Measurements from ENCODE around the gene ANGPT4.
"Not testable (repeated sequence)": the region's sequence is repeated elsewhere in the genome, so short reads cannot be mapped to it uniquely, and the experiment has no call there.

ANGPT4 gene

DNA sequence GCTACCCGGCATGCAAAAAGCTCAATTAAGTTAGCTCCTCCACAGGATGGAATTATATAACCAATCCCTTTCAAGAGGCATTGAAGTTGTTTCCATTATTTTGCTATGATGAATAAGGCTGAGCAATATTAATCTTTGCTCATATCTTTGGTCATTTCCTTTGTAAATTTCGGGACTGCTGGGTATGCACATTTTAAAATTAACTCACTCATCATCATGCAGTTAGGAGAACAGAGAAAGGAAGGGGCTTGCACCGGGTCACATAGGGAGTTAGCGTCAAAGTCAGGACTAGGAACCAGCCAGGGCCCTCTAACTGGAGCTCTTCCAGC is 83.0 kb downstream of the ANGPT4 start:
- Histone ChIP-seq H3K27ac (ENCODE audit: low read depth, low read length) (no peak overlapping the region), H3K4me3 (ENCODE audit: low read depth, low read length) (peak overlapping the region; percentile 35), H3K9me3 (ENCODE audit: control insufficient read depth, insufficient read depth, low read depth, low read length) (no peaks in the 10 kb centered on the region), H3K36me3 (ENCODE audit: control insufficient read depth, insufficient read depth, low read length) (no peaks in the 10 kb centered on the region), H3K4me1 (ENCODE audit: control insufficient read depth, insufficient read depth, low read length) (peaks cover 9% of the 10 kb centered on the region; the same call in 1 of the 2 replicates), H3K27me3 (ENCODE audit: control insufficient read depth, insufficient read depth, low read length) (peaks cover 10% of the 10 kb centered on the region), H3K9ac (ENCODE audit: low read length) (no peak overlapping the region)

DNA sequence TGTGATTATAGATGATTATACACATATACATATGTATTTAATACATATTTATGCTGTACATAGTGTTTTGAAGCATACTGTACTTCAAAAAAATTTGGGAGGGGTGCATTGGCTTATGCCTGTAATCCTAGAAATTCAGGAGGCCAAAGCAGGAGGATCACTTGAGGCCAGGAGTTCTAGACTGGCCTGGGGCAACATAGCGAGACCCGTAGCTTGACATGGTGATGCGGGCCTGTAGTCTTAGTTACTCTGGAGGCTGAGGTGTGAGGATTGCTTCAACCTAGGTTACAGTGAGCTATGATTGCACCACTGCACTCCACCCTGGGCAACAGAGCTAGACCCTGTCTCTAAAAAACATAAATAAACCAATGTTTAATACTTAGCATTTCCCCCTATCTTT is 84.2 kb downstream of the ANGPT4 start:
- Histone ChIP-seq H3K4me1 (ENCODE audit: control insufficient read depth, insufficient read depth, low read length) (peaks cover 9% of the 10 kb centered on the region; the same call in 1 of the 2 replicates), H3K27ac (ENCODE audit: low read depth, low read length) (no peak overlapping the region), H3K4me3 (ENCODE audit: low read depth, low read length) (no peak overlapping the region), H3K36me3 (ENCODE audit: control insufficient read depth, insufficient read depth, low read length) (no peaks in the 10 kb centered on the region), H3K9ac (ENCODE audit: low read length) (no peak overlapping the region), H3K9me3 (ENCODE audit: control insufficient read depth, insufficient read depth, low read depth, low read length) (no peaks in the 10 kb centered on the region), H3K27me3 (ENCODE audit: control insufficient read depth, insufficient read depth, low read length) (peaks cover 10% of the 10 kb centered on the region)

DNA sequence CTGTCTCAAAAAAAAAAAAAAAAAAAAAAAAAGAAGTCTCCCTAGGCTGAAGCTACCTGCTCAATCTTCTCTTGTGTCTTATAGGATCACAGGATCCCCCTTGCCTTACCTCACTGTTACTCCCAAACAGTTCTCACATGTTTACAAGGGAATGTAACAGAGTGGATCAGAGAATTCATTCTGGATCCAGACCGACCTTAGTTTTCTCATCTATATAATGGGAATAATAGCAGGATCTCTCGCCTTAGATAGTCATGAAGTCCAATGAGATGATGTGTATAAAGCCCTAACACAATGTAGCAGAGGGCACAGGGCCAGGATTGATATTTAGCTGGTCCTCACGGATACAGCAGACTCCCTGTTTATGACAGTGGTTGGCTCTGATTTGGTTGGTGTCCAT is 84.9 kb downstream of the ANGPT4 start:
- peaks cover 10% of the 10 kb centered on the region for H3K27me3 ChIP-seq (ENCODE audit: control insufficient read depth, insufficient read depth, low read length)
- H3K4me3 ChIP-seq (ENCODE audit: low read depth, low read length), result no peak overlapping the region
- H3K9ac ChIP-seq (ENCODE audit: low read length), result no peak overlapping the region
- no peak overlapping the region for H3K27ac ChIP-seq (ENCODE audit: low read depth, low read length)
- H3K36me3 ChIP-seq (ENCODE audit: control insufficient read depth, insufficient read depth, low read length), result no peaks in the 10 kb centered on the region
- no peaks in the 10 kb centered on the region for H3K9me3 ChIP-seq (ENCODE audit: control insufficient read depth, insufficient read depth, low read depth, low read length)
- H3K4me1 ChIP-seq (ENCODE audit: control insufficient read depth, insufficient read depth, low read length), result peaks cover 9% of the 10 kb centered on the region; the same call in 1 of the 2 replicates

DNA sequence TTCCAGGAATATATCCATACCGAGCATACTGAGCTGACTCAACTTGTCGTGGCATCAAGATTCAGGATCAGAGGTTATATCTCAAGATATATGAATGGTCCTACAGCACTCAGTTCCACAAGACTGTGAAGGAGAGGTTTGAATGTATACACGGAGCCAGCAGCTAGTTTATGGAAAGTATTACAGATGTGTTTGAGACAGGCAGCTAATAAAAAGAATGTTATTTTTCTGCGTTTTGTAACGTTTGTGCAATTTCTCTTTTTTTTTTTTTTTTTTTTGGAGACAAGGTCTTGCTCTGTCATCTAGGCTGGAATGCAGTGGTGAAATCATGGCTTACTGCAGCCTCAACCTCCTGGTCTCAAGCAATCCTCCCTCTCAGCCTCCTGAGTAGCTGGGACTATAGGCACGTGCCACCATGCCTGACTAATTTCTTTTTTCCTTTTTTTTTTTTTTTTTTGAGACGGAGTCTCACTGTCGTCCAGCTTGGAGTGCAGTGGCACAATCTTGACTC is 86.1 kb downstream of the ANGPT4 start:
- Histone ChIP-seq H3K4me1 (ENCODE audit: control insufficient read depth, insufficient read depth, low read length) (peaks cover 5% of the 10 kb centered on the region; the same call in 1 of the 2 replicates), H3K36me3 (ENCODE audit: control insufficient read depth, insufficient read depth, low read length) (no peaks in the 10 kb centered on the region), H3K9me3 (ENCODE audit: control insufficient read depth, insufficient read depth, low read depth, low read length) (no peaks in the 10 kb centered on the region), H3K4me3 (ENCODE audit: low read depth, low read length) (no peak overlapping the region), H3K27ac (ENCODE audit: low read depth, low read length) (no peak overlapping the region), H3K27me3 (ENCODE audit: control insufficient read depth, insufficient read depth, low read length) (peaks cover 10% of the 10 kb centered on the region), H3K9ac (ENCODE audit: low read length) (no peak overlapping the region)

DNA sequence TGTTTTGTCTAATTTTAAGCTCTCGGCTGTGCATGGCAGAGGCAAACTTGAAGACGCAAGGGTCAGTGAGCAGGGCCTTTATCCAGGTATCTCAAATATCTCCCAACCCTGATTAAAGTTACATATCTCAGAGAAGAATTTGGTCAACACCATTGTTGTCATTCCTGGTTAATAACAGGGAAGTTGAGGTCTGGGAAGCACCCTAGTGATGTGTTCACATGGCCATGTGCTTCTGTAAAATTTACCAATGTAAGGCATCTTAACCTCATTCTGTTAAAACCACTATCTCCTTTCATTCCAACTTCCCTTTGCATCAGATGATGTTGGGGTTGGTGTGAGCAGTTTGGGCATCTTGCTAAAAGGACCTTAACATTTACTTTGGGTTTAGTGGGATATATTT is 86.6 kb downstream of the ANGPT4 start:
- Histone ChIP-seq H3K4me1 (ENCODE audit: control insufficient read depth, insufficient read depth, low read length) (peaks cover 2% of the 10 kb centered on the region; the same call in 1 of the 2 replicates), H3K27me3 (ENCODE audit: control insufficient read depth, insufficient read depth, low read length) (peaks cover 7% of the 10 kb centered on the region), H3K4me3 (ENCODE audit: low read depth, low read length) (no peak overlapping the region), H3K9ac (ENCODE audit: low read length) (no peak overlapping the region), H3K9me3 (ENCODE audit: control insufficient read depth, insufficient read depth, low read depth, low read length) (no peaks in the 10 kb centered on the region), H3K27ac (ENCODE audit: low read depth, low read length) (no peak overlapping the region), H3K36me3 (ENCODE audit: control insufficient read depth, insufficient read depth, low read length) (no peaks in the 10 kb centered on the region)

DNA sequence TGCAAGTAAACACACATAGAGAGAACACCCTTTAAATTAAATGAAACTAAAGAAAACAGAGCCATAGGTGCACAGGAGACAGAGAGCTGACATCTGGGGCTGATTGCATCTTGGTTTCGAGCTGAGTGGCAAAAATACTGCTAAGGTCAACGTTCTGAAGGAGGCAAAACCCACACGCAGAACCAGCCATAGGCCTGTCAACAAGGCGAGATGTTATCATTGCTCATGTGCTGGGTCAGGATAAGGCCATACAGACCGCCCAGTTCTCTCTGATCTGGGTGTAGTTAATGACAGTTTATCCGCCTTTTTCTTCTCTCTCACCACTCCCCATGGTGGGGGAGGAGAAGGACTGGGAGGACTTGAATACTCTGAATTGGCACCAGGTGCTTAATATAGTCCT is 87.1 kb downstream of the ANGPT4 start:
- H3K9ac ChIP-seq (ENCODE audit: low read length), result no peak overlapping the region
- H3K27ac ChIP-seq (ENCODE audit: low read depth, low read length), result no peak overlapping the region

DNA sequence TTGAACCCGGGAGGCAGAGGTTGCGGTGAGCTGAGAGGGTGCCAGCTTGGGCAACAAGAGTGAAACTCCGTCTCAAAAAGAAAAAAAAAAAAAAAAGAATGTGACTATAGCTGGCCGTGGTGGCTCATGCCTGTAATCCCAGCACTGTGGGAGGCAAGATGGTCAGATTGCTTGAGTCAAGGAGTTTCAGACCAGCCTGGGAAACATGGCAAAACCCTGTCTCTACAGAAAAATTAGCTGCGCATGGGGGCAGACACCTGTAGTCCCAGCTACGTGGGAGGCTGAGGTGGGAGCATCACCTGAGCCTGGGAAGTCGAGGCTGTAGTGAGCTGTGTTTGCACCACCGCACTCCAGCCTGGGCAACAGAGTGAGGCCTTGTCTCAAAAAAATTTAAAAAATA is 88.2 kb downstream of the ANGPT4 start:
- not testable (repeated sequence) for H3K27me3 ChIP-seq (ENCODE audit: control insufficient read depth, insufficient read depth, low read length); H3K27ac ChIP-seq (ENCODE audit: low read depth, low read length); H3K4me1 ChIP-seq (ENCODE audit: control insufficient read depth, insufficient read depth, low read length); H3K36me3 ChIP-seq (ENCODE audit: control insufficient read depth, insufficient read depth, low read length); H3K9ac ChIP-seq (ENCODE audit: low read length); H3K4me3 ChIP-seq (ENCODE audit: low read depth, low read length); H3K9me3 ChIP-seq (ENCODE audit: control insufficient read depth, insufficient read depth, low read depth, low read length)

More for the DNA sequence above, 87.1 kb downstream of the ANGPT4 start:
- H3K9me3 ChIP-seq (ENCODE audit: control insufficient read depth, insufficient read depth, low read depth, low read length), result no peaks in the 10 kb centered on the region
- H3K27me3 ChIP-seq (ENCODE audit: control insufficient read depth, insufficient read depth, low read length), result peaks cover under 1% of the 10 kb centered on the region; the same call in 1 of the 2 replicates
- no peaks in the 10 kb centered on the region for H3K4me1 ChIP-seq (ENCODE audit: control insufficient read depth, insufficient read depth, low read length)
- H3K36me3 ChIP-seq (ENCODE audit: control insufficient read depth, insufficient read depth, low read length), result no peaks in the 10 kb centered on the region
- no peak overlapping the region for H3K4me3 ChIP-seq (ENCODE audit: low read depth, low read length)

DNA sequence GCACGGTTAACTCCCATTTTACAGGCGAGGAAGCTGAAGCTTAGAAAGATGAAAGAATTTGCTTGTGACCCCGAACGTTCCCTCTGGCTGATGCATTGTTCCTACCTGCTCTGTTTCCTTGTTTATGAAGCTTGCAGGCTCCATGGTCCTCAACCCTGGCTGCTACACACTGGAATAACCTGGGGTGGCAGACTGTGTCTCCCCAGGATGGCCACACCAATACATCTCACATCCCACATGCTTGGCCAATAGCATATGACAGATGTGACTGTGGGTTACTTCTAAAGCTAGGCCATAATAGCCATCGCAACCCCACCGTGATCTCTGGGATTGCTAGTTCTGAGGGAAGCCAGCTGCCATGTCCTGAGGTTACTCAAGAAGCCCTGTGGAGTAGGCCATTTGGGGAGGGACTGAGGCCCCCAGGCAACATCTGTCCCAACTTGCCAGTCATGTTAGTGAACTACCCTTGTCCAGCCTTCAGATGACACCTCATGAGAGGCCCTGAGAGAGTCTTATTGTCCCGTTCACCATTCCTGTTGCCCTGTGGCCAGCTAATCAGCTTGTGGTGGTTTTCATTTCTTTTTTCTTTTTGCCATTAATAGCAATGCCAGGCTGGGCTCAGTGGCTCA is 89.3 kb downstream of the ANGPT4 start:
- Histone ChIP-seq H3K27me3 (ENCODE audit: control insufficient read depth, insufficient read depth, low read length) (no peaks in the 10 kb centered on the region), H3K36me3 (ENCODE audit: control insufficient read depth, insufficient read depth, low read length) (no peaks in the 10 kb centered on the region), H3K27ac (ENCODE audit: low read depth, low read length) (no peak overlapping the region), H3K9me3 (ENCODE audit: control insufficient read depth, insufficient read depth, low read depth, low read length) (no peaks in the 10 kb centered on the region), H3K4me3 (ENCODE audit: low read depth, low read length) (no peak overlapping the region), H3K9ac (ENCODE audit: low read length) (no peak overlapping the region), H3K4me1 (ENCODE audit: control insufficient read depth, insufficient read depth, low read length) (peaks cover 5% of the 10 kb centered on the region)

DNA sequence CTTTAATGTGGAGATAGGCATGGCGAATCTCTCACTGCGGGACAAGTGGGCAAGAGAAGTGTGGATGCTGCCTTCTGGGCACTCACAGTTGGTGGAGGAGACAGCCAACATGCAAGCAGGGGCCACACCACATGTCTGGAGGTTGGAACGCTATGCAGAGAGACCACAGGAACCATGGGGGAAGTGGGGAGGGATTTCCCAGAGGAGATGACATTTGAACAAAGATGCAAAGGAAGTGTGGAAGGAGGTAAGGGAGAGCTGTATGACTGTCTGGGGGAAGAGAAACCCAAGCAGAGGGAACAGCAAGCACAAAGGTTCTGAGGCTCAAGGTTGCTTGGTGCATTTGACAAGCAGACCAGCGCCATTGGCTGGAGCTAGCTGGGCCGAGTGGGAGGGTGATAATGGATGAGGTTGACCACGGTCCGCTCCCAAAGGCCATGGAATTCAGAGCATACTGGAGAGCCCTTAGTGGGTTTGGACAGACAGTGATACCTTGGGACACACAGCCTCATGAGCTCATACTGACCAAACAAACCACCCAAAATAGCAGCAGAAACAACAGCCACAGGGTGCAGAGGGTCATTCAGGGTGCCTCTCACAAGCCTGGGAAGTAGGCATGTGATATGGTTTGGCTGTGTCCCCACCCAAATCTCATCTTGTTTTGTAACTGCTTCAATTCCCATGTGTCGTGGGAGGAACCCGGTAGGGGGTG is 90.3 kb downstream of the ANGPT4 start:
- Histone ChIP-seq H3K4me3 (ENCODE audit: low read depth, low read length) (no peak overlapping the region), H3K36me3 (ENCODE audit: control insufficient read depth, insufficient read depth, low read length) (no peaks in the 10 kb centered on the region)

DNA sequence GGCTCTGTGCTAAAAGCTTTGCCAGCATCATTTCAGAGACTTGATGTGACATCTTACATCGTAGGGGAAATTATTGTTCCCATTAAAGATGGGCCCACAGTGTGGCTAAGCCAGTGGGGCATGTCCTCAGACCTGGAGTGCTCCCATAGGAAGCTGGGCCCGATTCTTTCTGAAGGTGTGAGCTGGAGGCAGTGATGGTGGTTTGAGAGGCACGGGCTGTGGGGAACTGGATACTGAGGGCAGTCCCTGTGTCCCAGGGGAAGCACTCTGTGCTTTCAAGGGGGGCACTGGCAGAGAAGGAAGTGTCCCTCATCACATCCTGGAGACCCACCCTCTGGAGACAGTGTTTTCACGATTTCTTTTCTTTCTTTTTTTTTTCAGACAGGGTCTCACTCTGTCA is 91.2 kb downstream of the ANGPT4 start:
- Histone ChIP-seq H3K9ac (ENCODE audit: low read length) (no peak overlapping the region), H3K36me3 (ENCODE audit: control insufficient read depth, insufficient read depth, low read length) (no peaks in the 10 kb centered on the region), H3K9me3 (ENCODE audit: control insufficient read depth, insufficient read depth, low read depth, low read length) (no peaks in the 10 kb centered on the region), H3K4me1 (ENCODE audit: control insufficient read depth, insufficient read depth, low read length) (peaks cover 5% of the 10 kb centered on the region), H3K4me3 (ENCODE audit: low read depth, low read length) (no peak overlapping the region), H3K27me3 (ENCODE audit: control insufficient read depth, insufficient read depth, low read length) (no peaks in the 10 kb centered on the region), H3K27ac (ENCODE audit: low read depth, low read length) (no peak overlapping the region)

More for the DNA sequence above, 90.3 kb downstream of the ANGPT4 start:
- Histone ChIP-seq H3K9me3 (ENCODE audit: control insufficient read depth, insufficient read depth, low read depth, low read length) (no peaks in the 10 kb centered on the region), H3K4me1 (ENCODE audit: control insufficient read depth, insufficient read depth, low read length) (peaks cover 5% of the 10 kb centered on the region), H3K27me3 (ENCODE audit: control insufficient read depth, insufficient read depth, low read length) (no peaks in the 10 kb centered on the region), H3K27ac (ENCODE audit: low read depth, low read length) (no peak overlapping the region), H3K9ac (ENCODE audit: low read length) (no peak overlapping the region)

DNA sequence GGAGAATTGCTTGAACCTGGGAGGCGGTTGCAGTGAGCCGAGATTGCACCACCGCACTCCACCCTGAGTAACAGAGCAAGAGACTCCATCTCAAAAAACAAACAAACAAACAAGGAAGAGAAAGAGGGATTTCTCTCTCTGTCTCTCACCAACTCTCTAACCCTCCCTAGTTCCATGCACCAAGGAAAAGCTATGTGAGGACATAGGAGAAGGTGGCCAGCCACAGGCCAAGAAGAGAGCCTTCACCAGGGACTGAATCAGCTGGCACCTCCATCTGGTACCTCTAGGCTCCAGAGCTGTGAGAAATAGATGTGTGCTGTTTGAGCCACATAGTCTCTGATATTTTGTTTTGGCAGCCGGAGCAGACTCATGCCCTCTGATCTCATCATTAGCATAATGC is 91.6 kb downstream of the ANGPT4 start:
- no peaks in the 10 kb centered on the region for H3K9me3 ChIP-seq (ENCODE audit: control insufficient read depth, insufficient read depth, low read depth, low read length)
- no peaks in the 10 kb centered on the region for H3K36me3 ChIP-seq (ENCODE audit: control insufficient read depth, insufficient read depth, low read length)
- peaks cover 5% of the 10 kb centered on the region for H3K4me1 ChIP-seq (ENCODE audit: control insufficient read depth, insufficient read depth, low read length)
- no peak overlapping the region for H3K27ac ChIP-seq (ENCODE audit: low read depth, low read length)
- H3K4me3 ChIP-seq (ENCODE audit: low read depth, low read length), result no peak overlapping the region
- no peaks in the 10 kb centered on the region for H3K27me3 ChIP-seq (ENCODE audit: control insufficient read depth, insufficient read depth, low read length)
- H3K9ac ChIP-seq (ENCODE audit: low read length), result no peak overlapping the region

Data from HUES6 (cell line).